SH-SY5Y (cell line): ENCODE data around the gene ZNF576.

Source experiments
- GATA2 ChIP-seq: IDR thresholded peaks from 2 replicates; pipeline ENCODE4 v1.6.1; 2011; ENCODE audit warnings: mild to moderate bottlenecking, low read depth, low read length
- GATA3 ChIP-seq: IDR thresholded peaks from 2 replicates; pipeline ENCODE4 v1.6.1; 2011; ENCODE audit warnings: low read depth, mild to moderate bottlenecking, low read length, moderate library complexity

ZNF576 gene

DNA sequence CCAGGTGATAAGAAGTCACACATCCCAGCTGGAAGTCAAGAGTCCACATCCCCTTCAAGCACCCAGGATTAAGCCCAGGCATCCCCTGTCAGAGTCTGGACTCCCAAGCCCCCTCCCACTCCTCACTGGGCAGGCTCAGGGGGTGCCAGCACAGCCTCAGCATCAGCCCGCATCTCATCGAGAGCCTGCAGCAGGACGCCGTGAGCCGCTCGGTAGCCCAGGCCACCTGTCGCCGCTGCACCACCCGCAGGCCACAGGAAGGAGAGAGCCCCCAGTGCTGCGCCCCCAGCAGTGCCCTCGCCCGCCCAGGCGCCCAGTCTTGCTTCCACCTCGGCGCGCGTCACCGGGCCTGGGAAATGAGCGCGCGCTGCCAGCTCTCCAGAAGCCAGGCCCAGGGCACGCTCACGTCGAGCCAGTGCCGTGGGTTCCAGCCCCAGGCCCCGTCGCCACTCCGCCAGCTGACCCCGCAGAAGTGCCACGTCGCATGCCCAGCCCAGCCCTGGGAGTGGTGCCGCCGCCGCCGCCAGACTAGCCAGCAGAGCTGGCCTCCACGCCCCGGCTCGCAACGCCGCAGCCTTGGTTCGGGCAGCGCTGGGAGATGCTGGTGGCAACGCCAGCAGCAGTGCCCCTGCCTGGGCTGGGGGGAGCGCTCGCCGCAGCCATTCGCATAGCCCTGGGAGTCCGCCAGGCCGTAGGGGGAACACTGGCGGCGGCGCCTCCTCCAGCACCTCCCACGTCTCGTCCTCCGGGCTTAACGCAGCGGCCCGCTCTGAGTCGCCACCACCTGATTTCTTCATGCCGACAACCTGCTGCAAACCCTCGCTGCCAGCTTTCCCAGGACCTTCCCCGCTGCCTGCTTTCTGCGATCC is 4.3 kb upstream of the ZNF576 start:
- no peak for TF ChIP-seq GATA2

- no peak for TF ChIP-seq GATA2
- no peak for TF ChIP-seq GATA3
These were observed 3.5 kb upstream of the ZNF576 start for GRCh38 chr19:43592800-43593350.

- TF ChIP-seq GATA3 (no peak), GATA2 (no peak)
These were observed 2.2 kb upstream of the ZNF576 start for GRCh38 chr19:43594081-43594697.

DNA sequence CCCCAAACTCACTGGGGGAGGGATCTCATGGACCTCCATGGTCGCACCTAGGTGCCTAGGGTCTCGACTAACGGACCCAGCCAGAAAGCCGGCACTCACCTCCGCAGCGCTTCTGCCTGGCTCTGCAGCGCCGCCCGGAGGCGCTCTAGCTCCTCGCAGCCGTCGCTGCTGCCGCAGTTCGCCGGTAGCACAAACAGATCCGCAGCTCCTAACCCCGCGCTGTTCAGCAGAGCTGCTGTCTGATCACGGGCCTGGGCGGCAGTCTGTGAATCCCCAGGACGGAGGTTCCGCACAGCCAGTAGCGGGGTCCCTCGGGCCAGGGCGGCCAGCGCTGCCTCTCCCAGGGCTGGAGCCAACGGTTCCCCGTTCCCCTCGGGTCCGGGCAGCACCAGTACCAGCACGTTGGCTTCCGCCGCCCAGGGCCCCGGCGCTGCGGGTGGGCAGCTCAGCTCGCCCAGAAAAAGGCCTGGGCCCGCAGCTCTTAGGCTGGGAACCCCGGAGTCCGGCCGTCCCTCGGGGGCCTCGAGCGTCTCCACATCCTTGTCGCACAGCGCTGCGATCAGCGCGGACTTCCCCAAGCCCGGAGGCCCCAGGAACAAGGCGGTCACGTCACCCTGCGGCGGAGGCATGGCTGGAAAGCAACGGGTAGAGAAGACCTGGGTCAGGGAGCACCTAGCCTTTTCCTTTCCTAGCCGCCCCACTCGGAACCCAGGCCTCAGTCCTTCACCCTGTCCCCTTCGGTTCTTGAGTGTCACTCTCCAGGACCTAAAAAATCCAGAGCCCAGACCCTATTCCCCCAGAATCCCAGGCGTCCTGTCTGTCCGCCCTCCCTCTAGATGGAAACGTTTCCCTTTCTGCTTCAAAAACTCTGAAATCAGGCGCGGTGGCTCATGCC is 1.4 kb upstream of the ZNF576 start:
- TF ChIP-seq GATA3 (no peak), GATA2 (no peak)

DNA sequence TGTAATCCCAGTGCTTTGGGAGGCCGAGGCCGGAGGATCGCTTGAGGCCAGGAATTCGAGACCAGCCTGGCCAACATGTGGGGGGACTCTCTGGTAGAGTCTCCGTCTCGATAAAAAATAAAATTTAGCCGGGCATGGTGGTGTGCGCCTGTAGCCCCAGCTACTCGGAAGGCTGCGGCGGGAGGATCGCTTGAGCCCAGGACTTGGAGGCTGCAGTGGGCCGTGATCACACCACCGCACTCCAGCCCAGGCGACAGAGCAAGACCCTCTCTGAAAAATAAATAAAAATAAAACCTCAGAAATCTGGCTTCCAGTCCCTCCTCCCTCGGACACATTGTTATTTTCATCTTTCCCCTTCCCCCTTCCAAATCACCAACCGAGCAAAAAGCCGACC is 793 bp upstream of the ZNF576 start:
- TF ChIP-seq GATA2 = no peak
- TF ChIP-seq GATA3 = no peak

DNA sequence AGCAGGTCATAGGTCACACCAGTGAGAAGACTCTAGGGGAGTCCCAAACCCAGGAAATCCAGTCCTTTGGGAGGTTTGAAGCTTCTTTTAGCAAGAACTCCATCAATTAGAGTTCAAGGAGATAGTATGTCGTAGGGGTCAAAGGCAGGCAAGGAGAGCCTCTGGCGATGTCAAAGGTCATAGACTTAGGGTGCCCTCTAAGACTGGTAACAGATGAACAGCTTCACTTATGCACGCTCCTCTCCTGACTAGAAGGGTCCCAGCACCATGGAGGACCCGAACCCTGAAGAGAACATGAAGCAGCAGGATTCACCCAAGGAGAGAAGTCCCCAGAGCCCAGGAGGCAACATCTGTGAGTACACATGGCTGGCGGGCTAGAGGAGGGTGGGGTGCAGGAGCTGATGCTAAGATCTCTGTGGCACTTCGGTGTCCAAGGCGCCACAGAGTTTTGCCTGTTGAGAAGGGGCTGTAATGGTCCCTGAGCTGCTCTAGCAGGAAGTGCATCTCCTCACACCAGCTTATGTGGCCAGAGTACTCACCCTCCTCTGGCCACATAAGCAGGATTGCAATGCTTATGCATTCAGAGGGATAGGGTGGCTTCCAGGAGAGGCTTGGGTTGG is 557 bp downstream of the ZNF576 start:
- TF ChIP-seq GATA2 (no peak), GATA3 (no peak)

DNA sequence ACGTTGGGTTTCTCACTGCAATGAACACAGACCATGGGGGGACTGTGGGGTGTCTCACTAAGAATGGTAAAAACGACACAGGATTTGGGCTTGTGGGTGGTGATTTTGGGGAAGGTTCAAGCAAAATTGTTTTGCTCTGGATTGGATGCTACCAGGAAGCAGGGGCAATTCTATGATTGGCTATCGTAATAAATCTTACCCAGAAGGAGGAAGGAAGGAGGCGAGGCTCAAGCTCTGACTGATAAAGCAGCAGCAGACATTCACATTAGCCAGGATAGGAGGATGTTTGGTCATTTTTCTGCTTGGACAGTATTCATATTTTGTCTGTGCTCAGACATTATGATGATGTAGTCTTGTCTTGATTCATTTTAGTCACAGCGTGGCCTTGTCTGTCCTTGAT is 1.5 kb downstream of the ZNF576 start:
- TF ChIP-seq GATA3 (no peak), GATA2 (no peak)

DNA sequence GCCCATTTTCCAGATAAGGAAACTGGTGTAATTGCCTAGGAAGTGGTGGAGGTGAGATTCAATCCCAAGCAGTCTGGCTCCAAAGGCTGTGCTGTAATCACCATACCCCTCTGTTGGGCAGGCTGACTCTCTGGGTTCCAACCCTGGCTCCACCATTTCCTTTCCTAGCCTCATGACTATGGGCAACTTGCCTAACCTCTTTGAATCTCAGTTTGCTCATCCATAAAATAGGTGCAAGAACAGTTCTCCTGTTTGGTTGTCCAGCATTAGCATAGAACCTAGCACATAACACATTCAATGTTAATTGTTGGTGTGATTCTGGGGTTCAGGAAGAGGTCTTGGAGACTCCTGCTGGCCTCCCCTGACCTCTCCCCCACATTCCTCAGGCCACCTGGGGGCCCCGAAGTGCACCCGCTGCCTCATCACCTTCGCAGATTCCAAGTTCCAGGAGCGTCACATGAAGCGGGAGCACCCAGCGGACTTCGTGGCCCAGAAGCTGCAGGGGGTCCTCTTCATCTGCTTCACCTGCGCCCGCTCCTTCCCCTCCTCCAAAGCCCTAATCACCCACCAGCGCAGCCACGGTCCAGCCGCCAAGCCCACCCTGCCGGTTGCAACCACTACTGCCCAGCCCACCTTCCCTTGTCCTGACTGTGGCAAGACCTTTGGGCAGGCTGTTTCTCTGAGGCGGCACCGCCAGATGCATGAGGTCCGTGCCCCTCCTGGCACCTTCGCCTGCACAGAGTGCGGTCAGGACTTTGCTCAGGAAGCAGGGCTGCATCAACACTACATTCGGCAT is 2.2 kb downstream of the ZNF576 start:
- TF ChIP-seq GATA3 (no peak), GATA2 (no peak)

- no peak for TF ChIP-seq GATA2
- TF ChIP-seq GATA3 = no peak
These were observed 3.4 kb downstream of the ZNF576 start for GRCh38 chr19:43599635-43600295.

DNA sequence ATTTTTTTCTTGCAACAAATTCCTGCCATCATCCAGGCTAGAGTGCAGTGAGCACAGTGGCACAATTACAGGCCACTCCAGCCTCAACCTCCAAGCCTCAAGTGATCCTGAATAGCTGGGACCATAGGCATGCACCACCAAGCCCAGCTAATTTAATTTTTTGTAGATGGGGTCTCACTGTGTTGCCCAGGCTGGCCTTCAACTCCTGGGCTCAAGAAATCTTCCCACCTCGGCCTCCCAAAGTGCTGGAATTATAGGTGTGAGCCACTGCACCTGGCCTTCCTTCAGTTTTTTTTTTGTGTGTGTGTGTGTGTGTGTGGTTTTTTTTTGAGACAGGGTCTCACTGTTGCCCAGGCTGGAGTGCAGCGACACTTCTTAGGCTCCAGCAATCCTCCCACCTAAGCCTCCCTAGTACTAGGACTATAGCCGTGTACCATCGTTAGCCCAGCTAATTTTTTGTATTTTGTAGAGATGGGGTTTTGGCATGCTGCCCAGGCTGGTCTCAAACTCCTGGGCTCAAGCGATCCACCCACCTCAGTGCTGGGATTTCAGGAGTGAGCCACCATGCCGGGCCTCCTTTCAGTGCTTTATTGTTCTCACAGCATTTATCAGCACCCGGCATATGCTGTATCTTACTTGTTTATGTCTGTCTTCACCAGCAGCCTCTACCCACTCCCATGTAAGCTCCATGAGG is 9.6 kb downstream of the ZNF576 start:
- no peak for TF ChIP-seq GATA2
- no peak for TF ChIP-seq GATA3

DNA sequence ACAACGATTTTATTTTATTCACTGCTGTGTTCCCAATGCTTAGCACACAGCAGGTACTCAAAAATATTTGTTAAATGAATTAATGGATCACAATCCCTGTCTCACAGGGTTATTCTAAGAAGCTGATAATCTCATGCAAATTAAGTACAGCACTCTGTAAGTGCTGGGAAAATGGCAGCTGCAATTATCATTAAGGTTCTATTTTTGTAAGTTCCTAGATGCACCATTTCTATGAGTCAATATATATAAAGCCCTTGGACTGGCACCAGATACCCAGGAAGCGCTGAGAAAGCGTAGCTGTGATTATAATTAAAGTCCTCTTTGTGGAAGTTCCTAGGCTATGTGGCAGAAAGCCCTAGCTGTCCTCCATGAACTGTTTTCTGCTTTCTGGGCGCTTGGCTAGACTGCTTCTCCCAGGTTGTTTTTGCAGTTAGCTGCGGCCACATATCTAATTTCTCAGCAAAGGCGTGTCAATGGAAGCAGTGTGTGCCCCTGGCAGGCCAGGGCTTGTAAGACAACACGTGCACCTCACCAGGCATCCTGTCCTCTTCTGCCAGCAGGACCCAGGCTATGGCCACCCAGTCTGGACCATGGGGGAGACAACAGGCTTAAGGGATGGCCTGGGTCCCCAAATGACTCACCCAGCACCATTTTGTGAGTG is 10.3 kb downstream of the ZNF576 start:
- TF ChIP-seq GATA3 (no peak), GATA2 (no peak)
